Vagina (tissue), 2 donors: ENCODE data around the gene C1QTNF6. TPM values are rescaled to one million over a fixed set of nuclear protein-coding genes. Genes with fewer than 3 reads are reported as not detected.

Source experiments
- DNase-seq, 2 donors: peaks; one replicate each; pipeline ENCODE4 v3.0.0-alpha.2; 2017; ENCODE audit errors: extremely low spot score in 2 of 2
- H3K27ac ChIP-seq: fragments of 200-600 bp; sonication (generic); one replicate; pipeline ENCODE4 v1.5.1; 2019
- H3K27me3 ChIP-seq: fragments of 200-600 bp; sonication (generic); one replicate; pipeline ENCODE4 v1.5.1; 2019
- H3K36me3 ChIP-seq, 2 donors: fragments of 200-600 bp; sonication (generic); one replicate each; pipeline ENCODE4 v1.5.1; 2017 to 2019
- H3K4me1 ChIP-seq: fragments of 200-600 bp; sonication (generic); one replicate; pipeline ENCODE4 v1.5.1; 2019
- H3K4me3 ChIP-seq, 2 donors: fragments of 200-600 bp; sonication (generic); 1 replicate in 1 of 2; 2 replicates in 1 of 2; pipeline ENCODE4 v1.5.1; 2016 to 2019
- H3K9me3 ChIP-seq: fragments of 200-600 bp; sonication (generic); one replicate; pipeline ENCODE4 v1.5.1; 2019
- CTCF ChIP-seq, 3 experiments: fragments of 450-650 bp in 2 of 3; fragments of 200-600 bp in 1 of 3; sonication (generic) in 1 of 3; IDR thresholded peaks; one replicate each; pipeline ENCODE4 v1.5.1; 2017 to 2019; ENCODE audit warnings: antibody characterized with exemption in 3 of 3, mild to moderate bottlenecking in 2 of 3, moderate library complexity in 2 of 3
- POLR2A ChIP-seq, 2 donors: fragments of 450-650 bp; IDR thresholded peaks; one replicate each; pipeline ENCODE4 v1.6.1; 2017; ENCODE audit warnings: antibody characterized with exemption in 2 of 2, mild to moderate bottlenecking in 2 of 2, moderate library complexity in 2 of 2
- POLR2AphosphoS5 ChIP-seq, 2 donors: sonication (generic); formaldehyde crosslinking; IDR thresholded peaks; one replicate each; pipeline ENCODE4 v1.9.0; 2017; ENCODE audit warnings: antibody characterized with exemption in 2 of 2, mild to moderate bottlenecking in 2 of 2, low read depth in 1 of 2; ENCODE audit not compliant: insufficient read depth in 1 of 2
- intact Hi-C: fragments of 100-400 bp; cut with DNase I; formaldehyde crosslinking; loops from one replicate; pipeline ENCODE4 v1.15.1; 2023
- total RNA-seq: library from RNA; depleted of rRNA; stranded (reverse); fragments of >200 nt; gene quantifications from one replicate; pipeline ENCODE4 v1.2.3, GENCODE V29; 2016

The C1QTNF6 gene
- total RNA-seq, 1 donor from 2014 or later = 4.9 TPM

GRCh38 chr22:37180531-37181231, 7.4 kb downstream of the C1QTNF6 start:
- TF ChIP-seq CTCF (IDR thresholded peaks at IDR 0.05) (no peak), POLR2A (IDR thresholded peaks at IDR 0.05) (no peak), POLR2AphosphoS5 (IDR thresholded peaks at IDR 0.05; ENCODE audit: insufficient read depth in 1 of 2, low read depth in 1 of 2) (no peak)
- Histone ChIP-seq H3K27ac (no peak overlapping the region), H3K36me3 (no peaks in the 10 kb centered on the region), H3K4me1 (peaks cover 49% of the 10 kb centered on the region), H3K4me3 (no peak overlapping the region), H3K27me3 (no peaks in the 10 kb centered on the region), H3K9me3 (no peaks in the 10 kb centered on the region)
- DNase-seq = no peak
- intact Hi-C loops = no loop called here

- TF ChIP-seq POLR2A (IDR thresholded peaks at IDR 0.05) (no peak), CTCF (IDR thresholded peaks at IDR 0.05) (no peak), POLR2AphosphoS5 (IDR thresholded peaks at IDR 0.05; ENCODE audit: insufficient read depth in 1 of 2, low read depth in 1 of 2) (no peak)
- Histone ChIP-seq H3K36me3 (no peaks in the 10 kb centered on the region), H3K27ac (peak overlapping the region; percentile 62), H3K4me3 (no peak overlapping the region), H3K27me3 (no peaks in the 10 kb centered on the region), H3K4me1 (peaks cover 49% of the 10 kb centered on the region), H3K9me3 (no peaks in the 10 kb centered on the region)
- no peak for DNase-seq
- intact Hi-C loops = no loop called here
Observed at GRCh38 chr22:37179622-37180420, 8.2 kb downstream of the C1QTNF6 start.

- no peaks in the 10 kb centered on the region for H3K27me3 ChIP-seq
- no peaks in the 10 kb centered on the region for H3K36me3 ChIP-seq
- H3K27ac ChIP-seq = peak overlapping the region; percentile 62
- intact Hi-C loops = no loop called here
- DNase-seq = no peak
- H3K4me3 ChIP-seq = no peak overlapping the region
- peaks cover 46% of the 10 kb centered on the region for H3K4me1 ChIP-seq
- no peaks in the 10 kb centered on the region for H3K9me3 ChIP-seq
- TF ChIP-seq POLR2A (IDR thresholded peaks at IDR 0.05) = no peak
- no peak for TF ChIP-seq CTCF (IDR thresholded peaks at IDR 0.05)
- TF ChIP-seq POLR2AphosphoS5 (IDR thresholded peaks at IDR 0.05; ENCODE audit: insufficient read depth in 1 of 2, low read depth in 1 of 2) = no peak
Observed at GRCh38 chr22:37179126-37179470, 8.9 kb downstream of the C1QTNF6 start.

DNA sequence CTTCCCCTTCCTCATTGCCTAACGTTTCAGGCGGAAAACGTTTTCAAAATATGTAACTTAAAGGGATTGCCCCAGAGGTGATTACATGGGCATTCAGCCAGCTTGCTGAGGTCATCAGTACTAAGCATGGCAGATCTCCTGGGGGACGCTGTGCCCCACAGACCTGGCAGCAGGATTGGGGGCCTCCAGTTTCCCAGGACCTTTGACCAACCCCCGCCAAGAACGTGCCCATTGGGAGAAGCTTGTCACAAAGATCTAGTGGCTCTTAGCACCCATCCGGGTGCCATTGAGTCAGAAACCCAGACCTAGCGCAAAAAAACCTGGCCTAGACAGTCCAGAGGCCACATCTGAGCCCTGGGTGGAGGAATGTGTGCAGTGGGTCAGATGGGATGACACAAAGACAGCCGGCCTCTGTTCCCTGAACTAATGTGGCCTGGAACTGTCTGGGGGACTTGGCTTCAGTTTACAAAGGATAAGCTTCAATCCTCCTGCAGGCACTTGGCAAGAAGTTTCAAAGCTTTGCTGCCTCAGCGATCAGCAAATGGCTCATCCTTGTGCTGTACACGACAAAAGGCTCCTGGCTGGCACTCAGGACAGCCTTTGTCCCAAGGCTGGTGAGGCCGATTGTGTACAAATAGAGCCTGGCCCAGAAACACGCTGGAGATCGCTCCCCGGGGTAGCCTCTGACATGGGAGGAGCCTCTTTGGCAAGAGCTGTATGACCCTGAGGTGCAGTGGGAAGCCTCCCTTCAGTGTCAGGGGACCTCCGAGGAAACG, 9.5 kb downstream of the C1QTNF6 start:
- no peaks in the 10 kb centered on the region for H3K36me3 ChIP-seq
- TF ChIP-seq POLR2AphosphoS5 (IDR thresholded peaks at IDR 0.05; ENCODE audit: insufficient read depth in 1 of 2, low read depth in 1 of 2) (no peak), CTCF (IDR thresholded peaks at IDR 0.05) (no peak), POLR2A (IDR thresholded peaks at IDR 0.05) (no peak)
- H3K27me3 ChIP-seq = no peaks in the 10 kb centered on the region
- peak overlapping the region; percentile 62 for H3K27ac ChIP-seq
- H3K9me3 ChIP-seq = no peaks in the 10 kb centered on the region
- DNase-seq = no peak
- peaks cover 41% of the 10 kb centered on the region for H3K4me1 ChIP-seq
- no peak overlapping the region for H3K4me3 ChIP-seq
- intact Hi-C loops = no loop called here
